Middle frontal gyrus (tissue), 1 donor: Measurements from ENCODE around the gene USP40.

Experiments used
- DNase-seq: peaks from one replicate; pipeline ENCODE4 v3.0.0-alpha.2; 2015; ENCODE audit warnings: low spot score; ENCODE audit errors: extremely low spot score

The USP40 gene

DNA sequence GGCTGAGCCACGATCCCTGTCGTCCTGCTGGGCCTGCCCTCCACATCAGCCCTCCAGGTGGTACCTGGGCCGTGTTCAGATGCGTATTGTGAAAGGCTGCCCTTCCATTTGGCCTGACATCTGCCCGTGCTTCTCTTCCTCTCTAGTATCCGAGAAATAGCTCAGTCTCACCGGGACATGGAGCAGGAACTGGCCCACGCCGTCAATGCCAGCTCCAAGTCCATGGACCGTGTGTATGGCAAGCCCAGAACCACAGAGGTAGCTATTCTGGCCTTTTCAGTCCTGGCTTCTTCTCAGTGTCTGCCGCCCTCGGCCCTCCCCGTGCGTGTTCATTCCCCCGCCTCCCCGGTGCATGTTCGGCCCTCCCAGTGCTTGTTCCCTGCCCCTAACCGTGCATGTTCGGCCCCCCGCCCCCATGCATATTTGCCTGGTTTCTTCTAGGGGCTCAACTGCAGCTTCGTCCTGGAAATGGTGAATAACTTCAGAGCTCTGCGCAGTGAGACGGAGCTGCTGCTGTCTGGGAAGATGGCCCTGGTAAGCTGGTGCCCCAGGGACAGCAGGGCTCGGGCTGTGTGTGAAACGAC, 104.3 kb downstream of the USP40 start:
- DNase-seq, result no peak

DNA sequence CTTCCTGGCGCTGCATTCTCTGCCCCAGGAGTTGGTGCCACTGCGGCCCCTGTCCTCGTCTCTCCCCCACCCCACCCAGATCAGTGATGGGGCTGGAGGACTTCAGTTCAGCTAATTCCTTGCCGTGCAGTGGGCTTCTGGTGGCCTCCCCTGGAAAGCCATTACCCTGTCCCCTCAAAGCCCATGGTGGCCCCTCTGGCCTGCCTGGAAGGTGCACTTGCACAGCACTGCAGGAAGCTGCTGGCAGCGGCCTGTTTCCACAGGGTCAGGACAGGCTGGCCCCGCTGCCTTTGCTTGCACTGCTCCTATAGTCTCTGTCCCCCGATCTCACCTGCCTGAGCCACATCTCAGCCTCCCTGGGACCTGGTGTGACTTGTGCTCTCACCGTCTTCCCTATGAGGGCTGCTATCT, 105.1 kb downstream of the USP40 start:
- no peak for DNase-seq

DNA sequence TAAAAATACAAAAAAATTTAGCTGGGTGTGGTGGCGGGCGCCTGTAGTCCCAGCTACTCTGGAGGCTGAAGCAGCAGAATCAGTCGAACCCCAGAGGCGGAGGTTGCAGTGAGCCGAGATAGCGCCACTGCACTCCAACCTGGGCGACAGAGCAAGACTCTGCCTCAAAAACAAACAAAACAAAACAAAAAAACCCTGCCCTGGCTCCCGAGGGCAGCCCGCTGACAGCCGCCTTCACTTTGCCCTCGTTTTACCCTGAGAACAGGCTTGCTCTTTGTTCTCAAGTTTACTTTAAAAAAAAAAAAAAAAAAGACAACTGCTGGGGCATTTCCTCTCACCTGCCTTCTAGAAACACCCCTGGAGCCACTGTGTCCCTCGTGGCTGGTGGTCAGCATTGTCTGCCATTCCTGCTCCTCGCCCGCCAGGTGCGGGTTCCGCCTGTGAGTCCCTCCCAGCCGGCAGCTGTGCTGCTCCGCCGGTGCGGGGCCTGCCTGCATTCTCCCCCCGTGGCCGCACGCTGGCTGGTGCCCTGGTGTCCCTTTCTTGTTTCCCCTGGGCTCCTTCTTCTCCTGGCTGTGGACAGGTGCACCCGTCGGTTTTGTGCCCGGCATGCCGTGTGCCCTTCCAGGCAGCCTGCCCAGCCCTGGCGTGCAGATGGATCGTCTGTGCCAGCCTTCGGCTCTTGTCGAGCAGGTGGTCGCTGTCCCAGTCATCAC, 105.7 kb downstream of the USP40 start:
- no peak for DNase-seq

GRCh38 chr2:233459426-233459825, 107.2 kb downstream of the USP40 start:
- no peak for DNase-seq

DNA sequence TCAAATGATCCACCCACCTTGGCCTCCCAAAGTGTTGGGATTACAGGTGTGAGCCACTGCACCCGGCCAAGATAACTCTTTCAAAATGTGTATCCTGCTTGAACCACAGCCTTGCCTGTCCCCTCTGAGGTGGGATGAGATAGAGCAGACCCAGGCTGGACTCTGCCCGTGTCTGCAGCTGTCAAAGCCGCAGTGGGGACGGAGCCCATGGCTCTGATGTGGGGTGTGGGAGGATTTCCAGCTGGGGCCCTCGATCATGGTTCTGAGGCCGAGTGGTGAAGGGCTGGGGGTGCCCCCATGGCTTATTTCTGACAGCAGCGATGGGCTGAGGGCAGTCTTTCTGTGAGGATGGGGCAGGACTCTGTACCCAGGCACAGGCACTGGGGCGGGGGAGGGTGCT, 107.8 kb downstream of the USP40 start:
- no peak for DNase-seq

DNA sequence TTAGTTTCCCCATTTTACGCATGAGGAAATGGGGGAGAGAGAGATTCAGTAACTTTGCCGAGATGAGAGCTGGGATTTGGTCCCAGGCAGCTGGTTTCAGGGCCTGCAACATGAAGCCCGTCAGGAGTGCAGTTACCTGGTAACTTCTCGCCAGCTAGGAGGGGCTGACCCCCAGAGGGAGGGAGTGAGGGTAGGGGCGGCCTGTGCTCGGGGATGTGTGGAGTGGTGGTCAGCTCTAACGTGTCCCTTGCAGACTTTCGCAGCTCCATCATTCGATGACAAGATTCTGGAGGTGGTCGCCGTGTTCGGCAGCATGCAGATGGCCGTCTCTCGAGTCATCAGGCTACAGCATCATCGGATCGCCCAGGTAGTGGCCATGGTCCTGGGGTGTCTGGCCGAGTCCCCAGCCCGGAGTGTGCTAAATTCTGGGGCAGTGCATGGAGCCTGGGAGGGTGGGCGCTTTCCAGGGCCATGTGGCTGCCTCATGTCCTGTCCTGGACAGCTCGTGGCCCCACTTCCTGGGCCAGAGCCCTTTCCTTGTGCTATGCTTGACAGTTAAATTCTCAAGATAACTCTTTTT, 108.5 kb downstream of the USP40 start:
- no peak for DNase-seq

GRCh38 chr2:233457356-233457755, 109.2 kb downstream of the USP40 start:
- no peak for DNase-seq

DNA sequence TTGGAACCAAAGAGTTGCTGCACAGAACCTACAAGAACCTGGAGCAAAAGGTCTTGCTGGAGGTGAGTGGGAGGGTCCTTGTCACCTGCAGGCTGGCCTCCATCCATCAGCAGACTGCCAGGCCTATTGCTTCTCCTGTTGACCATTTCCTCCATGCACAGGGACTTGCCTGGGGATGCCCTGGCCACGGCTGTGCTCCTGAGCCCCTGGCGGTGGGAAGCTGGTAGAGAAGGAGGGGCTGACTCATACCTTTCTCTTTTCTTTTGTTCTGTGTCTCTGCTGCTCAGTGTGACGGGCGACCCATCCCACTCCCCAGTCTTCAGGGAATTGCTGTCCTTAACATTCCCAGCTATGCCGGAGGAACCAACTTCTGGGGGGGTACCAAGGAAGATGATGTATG, 109.6 kb downstream of the USP40 start:
- no peak for DNase-seq

GRCh38 chr2:233456111-233456510, 110.5 kb downstream of the USP40 start:
- no peak for DNase-seq

- DNase-seq, result no peak
These were observed 111.1 kb downstream of the USP40 start for GRCh38 chr2:233455491-233455890.

GRCh38 chr2:233455006-233455405, 111.6 kb downstream of the USP40 start:
- no peak for DNase-seq

- DNase-seq, result no peak
These were observed 112.7 kb downstream of the USP40 start for GRCh38 chr2:233453916-233454315.

- DNase-seq, result no peak
These were observed 113.3 kb downstream of the USP40 start for GRCh38 chr2:233453111-233453915.

DNA sequence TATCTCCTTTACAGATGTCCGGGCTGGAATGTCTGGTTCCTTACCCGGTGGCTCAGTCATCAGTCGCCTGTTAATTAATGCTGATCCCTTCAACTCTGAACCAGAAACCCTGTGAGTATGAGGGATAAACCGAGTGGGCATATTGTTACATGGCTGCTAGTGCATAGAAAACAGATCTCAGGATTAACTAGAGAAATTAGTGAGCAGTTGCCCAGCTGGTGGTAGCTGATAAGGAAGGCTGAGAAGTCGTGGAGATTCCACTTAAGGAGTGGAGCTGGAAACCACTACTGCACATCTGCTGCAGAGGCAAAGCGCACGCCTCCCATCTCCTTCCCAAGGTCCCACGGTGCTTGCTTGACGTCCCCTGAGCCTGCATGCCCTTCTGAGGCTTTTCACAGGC, 114.6 kb downstream of the USP40 start:
- no peak for DNase-seq

- DNase-seq, result no peak
These were observed 115.6 kb downstream of the USP40 start for GRCh38 chr2:233450864-233451575.

GRCh38 chr2:233449921-233450863, 116.4 kb downstream of the USP40 start:
- no peak for DNase-seq

- peak; percentile 21 for DNase-seq
These were observed 117.3 kb downstream of the USP40 start for GRCh38 chr2:233449081-233449901.

DNA sequence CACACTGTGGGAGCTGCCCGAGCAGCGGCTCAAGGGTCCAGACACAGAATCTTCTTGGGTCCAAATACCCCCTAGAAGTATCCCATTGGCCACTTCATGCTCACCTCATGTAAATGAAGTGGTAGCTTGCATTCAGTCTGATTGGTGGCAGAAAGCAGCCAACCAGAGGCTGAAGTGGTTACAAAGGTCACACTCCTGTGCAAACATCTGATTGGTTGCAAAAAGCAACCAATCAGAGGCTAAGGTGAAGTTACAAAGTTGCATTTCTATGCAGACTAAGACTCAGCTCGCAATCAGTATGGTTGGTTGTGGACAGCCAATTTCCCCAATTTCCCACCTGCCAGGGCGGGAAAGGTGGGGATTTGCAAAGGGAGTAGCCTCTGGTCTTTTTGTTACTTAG, 118.0 kb downstream of the USP40 start:
- no peak for DNase-seq

DNA sequence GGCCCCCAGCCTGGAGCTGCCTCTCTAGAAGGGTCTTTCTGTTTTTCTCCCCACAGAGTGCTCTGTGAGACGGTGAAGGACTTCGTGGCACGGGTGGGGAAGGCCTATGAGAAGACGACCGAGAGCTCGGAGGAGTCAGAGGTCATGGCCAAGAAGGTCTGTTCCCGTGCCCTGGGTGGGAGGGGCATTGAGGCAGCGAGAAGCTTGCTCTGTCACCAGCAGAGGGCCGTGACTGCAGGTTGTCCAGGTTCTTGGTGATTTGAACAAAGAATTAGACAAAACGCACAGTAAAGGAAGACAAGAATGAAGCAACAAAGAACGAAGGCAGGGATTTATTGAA, 118.4 kb downstream of the USP40 start:
- DNase-seq, result no peak
